ENCODE measurements around the gene SLC8A1.

DNA sequence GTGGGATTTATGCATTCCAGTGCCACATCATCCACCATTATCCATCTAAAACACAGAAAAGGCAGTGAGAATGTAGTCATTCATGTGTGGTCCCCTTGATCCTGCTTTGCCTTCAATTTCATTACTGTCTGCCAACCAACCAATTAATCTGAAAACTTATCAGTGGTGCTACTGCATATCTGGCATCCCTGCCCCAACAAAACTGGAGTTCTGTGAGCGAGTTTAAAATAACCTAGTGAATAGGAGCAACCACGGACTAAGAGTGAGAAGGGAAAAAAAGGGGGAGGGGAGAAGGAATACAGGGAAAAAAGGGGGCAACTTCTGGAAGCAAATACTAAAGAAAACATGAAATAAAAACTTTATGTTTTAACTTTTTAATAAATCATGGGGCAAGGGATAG, 42.2 kb downstream of the SLC8A1 start:
- TF ChIP-seq, protein P1, sequence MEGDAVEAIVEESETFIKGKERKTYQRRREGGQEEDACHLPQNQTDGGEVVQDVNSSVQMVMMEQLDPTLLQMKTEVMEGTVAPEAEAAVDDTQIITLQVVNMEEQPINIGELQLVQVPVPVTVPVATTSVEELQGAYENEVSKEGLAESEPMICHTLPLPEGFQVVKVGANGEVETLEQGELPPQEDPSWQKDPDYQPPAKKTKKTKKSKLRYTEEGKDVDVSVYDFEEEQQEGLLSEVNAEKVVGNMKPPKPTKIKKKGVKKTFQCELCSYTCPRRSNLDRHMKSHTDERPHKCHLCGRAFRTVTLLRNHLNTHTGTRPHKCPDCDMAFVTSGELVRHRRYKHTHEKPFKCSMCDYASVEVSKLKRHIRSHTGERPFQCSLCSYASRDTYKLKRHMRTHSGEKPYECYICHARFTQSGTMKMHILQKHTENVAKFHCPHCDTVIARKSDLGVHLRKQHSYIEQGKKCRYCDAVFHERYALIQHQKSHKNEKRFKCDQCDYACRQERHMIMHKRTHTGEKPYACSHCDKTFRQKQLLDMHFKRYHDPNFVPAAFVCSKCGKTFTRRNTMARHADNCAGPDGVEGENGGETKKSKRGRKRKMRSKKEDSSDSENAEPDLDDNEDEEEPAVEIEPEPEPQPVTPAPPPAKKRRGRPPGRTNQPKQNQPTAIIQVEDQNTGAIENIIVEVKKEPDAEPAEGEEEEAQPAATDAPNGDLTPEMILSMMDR (IDR thresholded peaks at IDR 0.05): no peak
- TF ChIP-seq EZH2 (IDR thresholded peaks at IDR 0.05; ENCODE audit: borderline replicate concordance, insufficient read depth, low read depth, low read length, poor library complexity, severe bottlenecking): no peak

Data from B cell (primary cell).